Transverse colon (tissue), 1 donor: Measurements from ENCODE around the gene SPRR2B.

Experiments
- EP300 ChIP-seq: sonication (generic); formaldehyde crosslinking; IDR thresholded peaks from one replicate; pipeline ENCODE4 v1.6.1; 2017; ENCODE audit warnings: antibody characterized with exemption, low read depth
- POLR2A ChIP-seq: fragments of 450-650 bp; IDR thresholded peaks from one replicate; pipeline ENCODE4 v1.6.1; 2016; ENCODE audit warnings: antibody characterized with exemption, mild to moderate bottlenecking, moderate library complexity

DNA sequence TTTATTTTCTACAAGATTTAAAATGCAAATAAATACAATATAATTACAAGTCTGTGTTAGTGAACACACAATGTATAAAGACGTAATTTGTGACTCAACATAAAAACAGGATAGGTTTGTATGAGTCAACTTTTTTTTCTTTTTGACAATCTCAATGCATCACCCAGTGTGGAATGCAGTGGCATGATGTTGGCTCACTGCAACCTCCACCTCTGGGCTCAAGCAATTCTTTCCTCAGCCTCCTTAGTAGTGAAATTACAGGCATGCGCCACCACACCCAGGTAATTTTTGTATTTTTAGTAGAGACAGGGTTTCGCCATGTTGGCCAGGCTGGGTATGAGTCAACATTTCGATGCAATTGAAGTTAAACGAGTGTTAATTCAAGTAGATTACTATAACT is 28.8 kb upstream of the SPRR2B start:
- no peak for TF ChIP-seq EP300
- no peak for TF ChIP-seq POLR2A
